SK-N-MC (cell line): ENCODE results near the gene CCL4.
"Not testable (repeated sequence)": the region's sequence is repeated elsewhere in the genome, so short reads cannot be mapped to it uniquely, and the experiment has no call there.

Experiments used
- DNase-seq: peaks from one replicate; pipeline ENCODE4 v3.0.0-alpha.2; 2011; ENCODE audit warnings: low read depth, low spot score
- H3K27ac ChIP-seq: fragments of 200-600 bp; sonication (generic); 2 replicates; pipeline ENCODE4 v1.5.1; 2016; ENCODE audit warnings: mixed run types
- H3K36me3 ChIP-seq: fragments of 200-600 bp; sonication (generic); 2 replicates; pipeline ENCODE4 v1.6.1; 2017; ENCODE audit warnings: antibody characterized with exemption, low read length, mixed read lengths; ENCODE audit not compliant: insufficient read depth
- H3K4me3 ChIP-seq: fragments of 200-600 bp; sonication (generic); 2 replicates; pipeline ENCODE4 v1.5.1; 2016
- H3K9ac ChIP-seq: fragments of 200-600 bp; sonication (generic); 2 replicates; pipeline ENCODE4 v1.8.0; 2017; ENCODE audit warnings: mixed run types, mixed read lengths; ENCODE audit not compliant: insufficient read length
- H3K9me3 ChIP-seq: fragments of 200-600 bp; sonication (generic); 2 replicates; pipeline ENCODE4 v1.6.1; 2017; ENCODE audit warnings: low read depth, mild to moderate bottlenecking, antibody characterized with exemption, low read length, moderate library complexity, mixed read lengths
- EZH2 ChIP-seq: fragments of 200-600 bp; sonication (generic); IDR thresholded peaks from one replicate; pipeline ENCODE4 v1.6.1; 2017; ENCODE audit warnings: antibody characterized with exemption
- FOXP2 ChIP-seq: optimal IDR thresholded peaks from 2 replicates; pipeline ENCODE3; 2011; ENCODE audit warnings: mild to moderate bottlenecking, moderate library complexity; ENCODE audit not compliant: insufficient read depth; ENCODE audit errors: extremely low read length, control extremely low read depth
- POLR2AphosphoS5 ChIP-seq: IDR thresholded peaks from 2 replicates; pipeline ENCODE4 v1.6.1; 2012; ENCODE audit warnings: mild to moderate bottlenecking, low read depth, low read length, borderline replicate concordance

CCL4 gene

GRCh38 chr17:36068524-36068923 lies 35.1 kb upstream of the CCL4 start:
- no peak for DNase-seq
- no peak for TF ChIP-seq EZH2
- TF ChIP-seq POLR2AphosphoS5 = no peak
- TF ChIP-seq FOXP2 = no peak
- Histone ChIP-seq H3K9me3 (no peaks in the 10 kb centered on the region), H3K9ac (no peak overlapping the region), H3K4me3 (no peak overlapping the region), H3K27ac (no peak overlapping the region), H3K36me3 (no peaks in the 10 kb centered on the region)

- no peaks in the 10 kb centered on the region for H3K9me3 ChIP-seq
- H3K9ac ChIP-seq = no peak overlapping the region
- no peaks in the 10 kb centered on the region for H3K36me3 ChIP-seq
- TF ChIP-seq POLR2AphosphoS5 = no peak
- TF ChIP-seq FOXP2 = no peak
- TF ChIP-seq EZH2 = no peak
- no peak for DNase-seq
- H3K27ac ChIP-seq = no peak overlapping the region
- no peak overlapping the region for H3K4me3 ChIP-seq
These were observed 34.5 kb upstream of the CCL4 start for GRCh38 chr17:36069136-36069535.

- H3K36me3 ChIP-seq = no peaks in the 10 kb centered on the region
- no peak for TF ChIP-seq EZH2
- TF ChIP-seq FOXP2 = no peak
- TF ChIP-seq POLR2AphosphoS5 = no peak
- H3K4me3 ChIP-seq = no peak overlapping the region
- H3K27ac ChIP-seq = no peak overlapping the region
- no peak overlapping the region for H3K9ac ChIP-seq
- no peaks in the 10 kb centered on the region for H3K9me3 ChIP-seq
- DNase-seq = no peak
These were observed 33.2 kb upstream of the CCL4 start for GRCh38 chr17:36070427-36070826.

GRCh38 chr17:36071751-36072150 lies 31.9 kb upstream of the CCL4 start:
- no peak overlapping the region for H3K27ac ChIP-seq
- H3K4me3 ChIP-seq = no peak overlapping the region
- H3K36me3 ChIP-seq = no peaks in the 10 kb centered on the region
- no peak for DNase-seq
- H3K9me3 ChIP-seq = no peaks in the 10 kb centered on the region
- H3K9ac ChIP-seq = no peak overlapping the region
- no peak for TF ChIP-seq POLR2AphosphoS5
- TF ChIP-seq FOXP2 = no peak
- TF ChIP-seq EZH2 = no peak

DNA sequence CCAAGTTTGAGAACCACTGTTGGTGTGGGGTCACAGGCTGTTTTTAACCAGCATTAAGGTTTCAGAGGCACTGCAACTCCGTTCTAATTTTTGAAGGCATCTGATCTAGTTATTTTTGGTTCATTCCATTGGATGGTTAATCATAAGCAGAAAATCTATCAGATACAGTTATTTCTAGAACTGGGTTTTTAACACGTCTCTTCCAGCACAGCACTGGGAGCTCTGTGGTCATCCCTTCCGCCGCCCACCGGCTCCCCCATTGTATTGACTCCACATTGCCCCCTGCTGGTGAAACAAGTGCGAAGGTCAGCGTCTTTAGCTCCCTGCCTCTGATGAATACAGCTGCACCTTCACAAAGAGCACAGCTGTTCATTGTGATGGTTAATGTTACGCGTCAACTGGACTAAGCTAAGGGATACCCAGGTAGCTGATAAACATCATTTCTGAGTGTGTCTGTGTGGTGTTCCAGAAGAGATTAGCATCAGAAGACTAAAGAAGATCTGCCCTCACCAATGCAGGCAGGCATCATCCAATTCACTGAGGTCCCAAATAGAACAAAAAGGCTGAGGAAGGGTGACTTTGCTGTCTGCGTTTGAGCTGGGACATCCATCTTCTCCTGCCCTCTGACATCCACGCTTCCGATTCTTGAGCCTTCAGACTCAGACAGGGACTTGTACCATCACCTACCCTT lies 31.1 kb upstream of the CCL4 start:
- Histone ChIP-seq H3K27ac (no peak overlapping the region), H3K36me3 (no peaks in the 10 kb centered on the region), H3K9ac (no peak overlapping the region), H3K9me3 (no peaks in the 10 kb centered on the region), H3K4me3 (no peak overlapping the region)
- TF ChIP-seq EZH2 = no peak
- no peak for TF ChIP-seq POLR2AphosphoS5
- no peak for TF ChIP-seq FOXP2
- no peak for DNase-seq

DNA sequence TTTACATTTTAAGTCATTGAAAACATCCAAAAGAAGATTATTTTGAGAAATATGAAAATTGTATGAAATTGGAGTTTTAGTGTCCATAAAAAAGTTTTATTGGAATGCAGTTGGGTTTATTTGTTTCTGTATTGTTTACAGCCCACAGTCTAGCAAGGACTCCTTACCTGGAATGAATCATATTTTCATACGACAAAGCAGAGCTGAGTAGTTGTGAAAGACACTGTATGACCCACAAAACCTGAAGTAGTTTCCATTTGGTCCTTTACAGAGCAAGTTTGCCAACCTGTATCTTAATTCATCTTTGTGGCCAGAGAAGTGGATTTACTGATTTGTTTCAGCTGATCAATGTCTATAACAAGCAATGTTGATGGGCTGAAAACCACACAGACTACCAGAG lies 29.3 kb upstream of the CCL4 start:
- no peak for TF ChIP-seq FOXP2
- TF ChIP-seq EZH2 = no peak
- TF ChIP-seq POLR2AphosphoS5 = no peak
- Histone ChIP-seq H3K4me3 (no peak overlapping the region), H3K27ac (no peak overlapping the region), H3K9ac (no peak overlapping the region), H3K9me3 (no peaks in the 10 kb centered on the region), H3K36me3 (no peaks in the 10 kb centered on the region)
- no peak for DNase-seq

DNA sequence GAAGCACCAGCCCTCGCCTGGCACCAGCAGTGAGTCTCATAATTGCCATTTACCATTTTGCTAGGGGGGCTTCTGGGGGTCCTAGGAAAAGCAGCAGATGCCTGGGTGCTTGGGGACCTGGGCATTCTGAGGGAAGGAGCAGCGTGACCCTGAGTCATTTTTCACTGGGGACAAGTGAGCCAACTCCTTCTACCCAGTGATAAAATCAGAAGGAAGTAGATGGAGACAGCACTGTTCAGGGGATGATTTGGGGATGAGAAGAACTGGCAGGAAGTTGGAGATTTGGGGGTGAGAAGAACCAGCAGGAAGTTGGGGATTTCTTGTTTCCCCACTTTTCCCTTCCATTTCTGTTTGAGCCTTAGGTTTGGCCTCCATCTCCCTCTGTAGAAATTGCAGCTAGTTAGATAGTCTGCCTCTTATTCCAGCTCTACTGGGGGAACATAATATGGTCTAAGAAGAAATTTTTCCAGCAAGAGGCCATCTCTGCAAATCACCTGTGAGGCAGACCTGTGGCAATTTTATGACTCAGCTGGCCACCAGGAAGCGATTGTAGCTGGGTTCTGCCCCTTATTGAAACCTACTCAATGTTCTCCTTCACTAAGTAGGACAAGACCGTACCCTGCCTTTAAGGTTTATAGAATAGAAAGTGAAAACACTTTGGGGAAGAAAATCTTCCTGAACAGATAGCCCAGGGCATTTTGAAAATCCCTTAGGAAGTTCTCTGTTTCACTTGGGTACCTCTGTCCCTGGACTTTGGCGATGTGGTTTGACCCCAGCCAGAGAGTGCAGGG lies 21.8 kb upstream of the CCL4 start:
- not testable (repeated sequence) for H3K27ac ChIP-seq, H3K36me3 ChIP-seq, DNase-seq, H3K4me3 ChIP-seq, H3K9me3 ChIP-seq, H3K9ac ChIP-seq

- H3K9me3 ChIP-seq, H3K9ac ChIP-seq, DNase-seq, H3K4me3 ChIP-seq, H3K36me3 ChIP-seq, H3K27ac ChIP-seq: not testable (repeated sequence)
These were observed 21.0 kb upstream of the CCL4 start for GRCh38 chr17:36082482-36083120.

DNA sequence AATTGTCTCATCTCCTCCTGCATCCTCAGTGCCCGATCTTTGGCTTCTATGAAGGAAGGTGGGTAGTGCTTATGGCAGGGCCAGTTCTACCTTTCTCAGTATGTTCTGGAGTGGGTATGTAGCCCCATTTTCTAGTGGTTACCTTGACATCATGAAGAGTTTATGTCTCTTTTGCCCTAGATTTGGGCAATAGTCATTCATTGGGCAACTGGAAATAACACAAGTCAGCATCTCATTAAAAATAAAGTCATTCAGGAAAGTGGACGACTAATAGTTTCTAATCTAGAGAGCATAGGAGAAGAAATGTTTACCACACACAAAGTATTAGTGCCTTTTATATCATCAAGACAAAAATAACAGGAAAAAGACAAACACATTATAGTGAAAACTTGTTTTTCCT lies 19.9 kb upstream of the CCL4 start:
- H3K9ac ChIP-seq, H3K36me3 ChIP-seq, H3K4me3 ChIP-seq, DNase-seq, H3K9me3 ChIP-seq, H3K27ac ChIP-seq: not testable (repeated sequence)
